ENCODE results near the gene SMOC1.

DNA sequence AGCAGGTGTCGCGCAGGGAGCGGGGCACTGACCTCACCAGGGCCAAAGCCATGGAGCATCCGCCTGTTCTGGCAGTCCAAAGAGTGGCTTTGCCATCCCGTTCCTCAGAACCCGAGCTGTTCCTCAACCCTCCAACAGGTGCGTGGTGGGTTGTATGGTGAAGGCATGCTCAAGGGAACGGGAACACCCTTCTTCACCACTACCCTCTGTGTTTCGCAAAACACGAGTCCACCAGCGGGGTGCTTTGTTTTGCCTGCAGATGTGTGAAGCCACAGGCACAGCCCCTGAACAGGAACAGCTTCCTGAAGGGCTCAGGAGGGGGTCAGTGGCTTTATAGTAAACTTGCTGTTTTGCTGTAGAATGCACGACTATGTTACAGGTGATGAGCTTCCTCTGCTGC is 52.7 kb downstream of the SMOC1 start:
- TF ChIP-seq POLR2AphosphoS5 (IDR thresholded peaks at IDR 0.05; ENCODE audit: low read depth, low read length) (no peak), SIN3A (IDR thresholded peaks at IDR 0.05; ENCODE audit: borderline replicate concordance, insufficient read depth, low read length) (no peak), TAF1 (IDR thresholded peaks at IDR 0.05; ENCODE audit: borderline replicate concordance, insufficient read depth, low read length) (no peak)

Measured in PFSK-1 (cell line).